ENCODE measurements around the gene DYSF.

DYSF gene

DNA sequence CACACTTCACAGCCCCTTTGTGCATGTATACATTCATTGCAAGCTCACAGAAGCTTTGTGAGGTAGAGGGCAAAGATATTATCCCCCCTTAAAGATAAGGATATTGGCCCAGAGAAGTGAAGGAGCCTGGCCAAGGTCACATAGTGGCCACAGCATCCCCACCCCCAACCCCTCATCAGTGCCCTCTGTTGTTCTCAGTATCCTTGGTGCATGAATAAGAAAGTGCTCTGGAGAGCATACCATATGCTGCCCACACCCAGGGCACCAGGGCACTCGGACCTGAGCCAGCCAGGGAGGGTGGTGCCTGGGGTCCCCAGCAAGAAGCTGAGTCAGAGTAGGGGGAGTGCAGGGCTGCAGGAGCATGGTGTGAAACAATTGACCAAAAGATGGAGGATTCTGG is 3.3 kb downstream of the DYSF start:
- DNase-seq (ENCODE audit: low read depth in 2 of 2), result no peak

DNA sequence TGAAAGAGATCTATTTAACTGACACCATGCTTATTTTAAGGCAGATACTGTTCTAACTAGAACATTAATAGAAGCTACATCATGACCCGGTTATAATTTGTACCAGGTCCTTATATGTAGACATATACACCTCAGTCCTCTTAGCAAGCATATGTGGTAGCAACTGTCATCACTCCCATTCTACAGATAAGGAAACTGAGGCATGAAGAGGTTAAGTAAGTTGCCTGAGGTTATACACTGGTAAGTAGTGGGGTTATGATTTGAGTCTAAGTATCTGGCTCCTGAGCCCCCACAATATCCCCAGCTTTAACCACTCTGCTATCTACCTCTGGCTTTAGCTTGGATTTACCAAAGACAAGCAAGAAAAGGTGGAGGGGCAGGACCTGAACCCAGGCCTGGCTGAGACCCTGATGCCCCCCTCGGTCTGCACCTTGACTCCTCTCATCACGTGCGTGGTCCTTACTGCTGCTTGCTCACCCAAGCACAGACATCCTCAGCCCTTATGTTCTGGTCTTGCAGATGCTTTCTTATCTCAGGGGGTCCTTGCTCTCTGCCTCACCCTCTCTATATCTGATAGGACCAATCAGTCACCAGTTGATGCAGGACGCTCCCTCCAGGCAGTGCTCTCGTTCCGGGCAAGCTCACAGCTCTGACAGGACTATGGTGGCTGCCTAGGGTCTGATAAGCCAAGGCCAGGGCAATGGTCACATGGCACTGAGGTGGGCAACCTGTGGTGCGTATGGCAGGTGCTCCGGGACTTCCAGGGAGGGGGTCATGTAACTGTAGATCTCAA is 4.0 kb downstream of the DYSF start:
- no peak for DNase-seq (ENCODE audit: low read depth in 2 of 2)

- DNase-seq (ENCODE audit: low read depth in 2 of 2), result no peak
These were observed 4.6 kb downstream of the DYSF start for GRCh38 chr2:71457923-71458322.

DNA sequence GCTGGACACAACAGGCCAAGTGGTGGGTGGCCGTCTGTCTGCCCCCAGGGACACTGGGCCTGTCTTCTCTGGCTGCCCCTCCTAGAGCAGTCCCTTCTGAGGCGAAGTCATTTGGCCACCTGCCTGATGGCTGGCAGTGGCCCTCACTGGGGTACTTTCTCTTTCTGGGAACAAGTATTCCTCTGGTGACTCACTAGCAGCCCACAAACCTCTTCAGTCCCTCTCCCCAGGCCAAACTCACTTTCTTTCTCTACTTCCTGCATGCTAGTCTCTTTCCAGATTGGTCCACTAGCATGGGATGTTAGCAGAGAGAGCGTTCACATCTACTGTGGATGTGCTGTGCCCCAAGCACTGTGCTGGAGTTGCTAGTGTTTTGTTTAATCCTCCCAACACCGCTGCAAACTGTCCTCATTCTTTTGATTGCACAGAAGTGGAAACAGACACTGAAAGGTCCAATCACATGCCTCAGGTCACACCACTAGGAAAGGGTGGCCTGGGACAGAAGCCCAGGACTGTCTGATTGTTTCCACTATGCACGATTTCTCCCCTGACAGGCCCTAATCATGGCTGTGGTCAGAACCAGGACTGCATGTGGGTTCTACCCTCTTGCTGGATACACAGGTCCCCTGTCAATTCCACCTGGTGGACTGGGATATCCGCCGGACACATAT is 5.2 kb downstream of the DYSF start:
- no peak for DNase-seq (ENCODE audit: low read depth in 2 of 2)

GRCh38 chr2:71459084-71459431 is 5.7 kb downstream of the DYSF start:
- no peak for DNase-seq (ENCODE audit: low read depth in 2 of 2)

DNA sequence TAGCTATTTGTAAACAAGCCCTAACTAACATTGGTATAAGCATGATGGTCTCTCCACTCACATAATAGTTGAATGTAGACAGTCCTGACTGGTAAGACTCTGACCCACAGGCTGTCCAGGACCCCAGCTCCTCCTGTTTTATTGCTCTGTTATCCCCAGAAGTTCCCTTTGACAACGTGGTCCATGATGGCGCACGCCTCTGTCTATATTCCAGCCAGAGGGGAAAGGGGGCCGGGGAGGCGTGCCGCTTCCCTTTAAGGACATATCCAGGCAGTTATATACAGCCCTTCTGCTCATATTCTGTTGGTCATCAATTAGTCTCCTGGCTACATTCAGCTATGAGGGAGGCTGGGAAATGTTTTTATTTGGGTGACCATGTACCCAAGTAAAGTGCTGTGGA is 6.7 kb downstream of the DYSF start:
- no peak for DNase-seq (ENCODE audit: low read depth in 2 of 2)

DNA sequence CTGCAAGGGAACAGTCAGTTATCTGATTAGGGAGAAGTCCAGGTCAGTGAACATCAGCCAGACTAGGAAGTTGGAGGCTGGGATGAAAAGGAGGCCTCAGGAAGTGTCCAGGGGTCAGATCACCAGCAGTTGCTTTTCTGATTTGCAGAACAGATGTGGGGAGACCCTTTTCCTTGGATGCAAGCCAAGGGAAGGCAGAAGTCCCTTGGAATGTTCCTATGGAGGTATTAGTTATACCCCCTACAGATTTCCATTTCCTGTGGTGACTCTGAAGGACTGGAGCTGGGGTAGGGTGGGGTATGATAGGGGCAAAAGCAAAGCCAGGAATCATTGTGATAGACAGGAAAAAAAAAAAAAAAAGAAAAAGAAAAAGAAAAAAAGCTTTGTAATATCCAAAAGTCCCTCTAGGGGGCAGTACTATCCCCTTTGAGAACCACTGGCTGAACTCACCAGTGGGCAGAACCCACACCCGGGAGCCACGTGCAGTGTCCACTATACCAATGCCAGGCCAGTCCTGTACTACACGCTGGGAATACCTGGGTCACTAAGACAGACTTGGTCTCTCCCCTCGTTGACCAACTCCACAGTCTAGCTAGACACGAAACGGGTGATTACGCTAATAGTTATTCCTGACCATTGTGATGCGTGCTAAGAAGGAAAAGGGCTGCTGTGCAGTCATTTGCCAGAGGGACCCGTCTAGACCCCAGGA is 7.4 kb downstream of the DYSF start:
- no peak for DNase-seq (ENCODE audit: low read depth in 2 of 2)

- no peak for DNase-seq (ENCODE audit: low read depth in 2 of 2)
These were observed 7.9 kb downstream of the DYSF start for GRCh38 chr2:71461304-71461671.

DNA sequence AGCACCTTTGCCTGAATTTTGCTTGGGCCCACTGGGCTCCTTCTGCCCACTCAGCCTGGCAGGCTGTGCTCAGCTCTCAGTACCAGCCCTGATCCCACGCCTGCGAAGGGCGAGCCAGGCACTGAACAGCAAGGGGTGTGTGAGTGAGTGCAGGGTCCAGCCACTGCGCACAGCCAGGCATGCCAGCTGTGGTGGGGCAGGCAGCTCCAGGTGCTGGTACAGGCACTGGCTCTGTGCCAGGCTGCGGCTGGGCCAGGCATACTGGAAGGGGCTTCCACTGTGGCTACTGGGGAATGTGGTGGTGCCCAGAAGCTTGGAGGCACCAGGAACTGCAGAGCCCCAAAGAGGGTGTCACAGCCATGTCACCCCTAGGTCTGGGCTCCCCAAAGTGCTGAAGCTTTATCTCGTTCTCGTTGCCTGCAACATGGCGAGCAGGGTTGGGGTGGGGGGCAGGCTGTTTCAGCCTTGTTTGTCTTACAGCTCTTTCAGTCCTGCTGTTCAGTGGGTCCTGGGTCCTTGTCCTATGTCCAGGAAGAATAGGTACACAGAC is 8.8 kb downstream of the DYSF start:
- no peak for DNase-seq (ENCODE audit: low read depth in 2 of 2)

DNA sequence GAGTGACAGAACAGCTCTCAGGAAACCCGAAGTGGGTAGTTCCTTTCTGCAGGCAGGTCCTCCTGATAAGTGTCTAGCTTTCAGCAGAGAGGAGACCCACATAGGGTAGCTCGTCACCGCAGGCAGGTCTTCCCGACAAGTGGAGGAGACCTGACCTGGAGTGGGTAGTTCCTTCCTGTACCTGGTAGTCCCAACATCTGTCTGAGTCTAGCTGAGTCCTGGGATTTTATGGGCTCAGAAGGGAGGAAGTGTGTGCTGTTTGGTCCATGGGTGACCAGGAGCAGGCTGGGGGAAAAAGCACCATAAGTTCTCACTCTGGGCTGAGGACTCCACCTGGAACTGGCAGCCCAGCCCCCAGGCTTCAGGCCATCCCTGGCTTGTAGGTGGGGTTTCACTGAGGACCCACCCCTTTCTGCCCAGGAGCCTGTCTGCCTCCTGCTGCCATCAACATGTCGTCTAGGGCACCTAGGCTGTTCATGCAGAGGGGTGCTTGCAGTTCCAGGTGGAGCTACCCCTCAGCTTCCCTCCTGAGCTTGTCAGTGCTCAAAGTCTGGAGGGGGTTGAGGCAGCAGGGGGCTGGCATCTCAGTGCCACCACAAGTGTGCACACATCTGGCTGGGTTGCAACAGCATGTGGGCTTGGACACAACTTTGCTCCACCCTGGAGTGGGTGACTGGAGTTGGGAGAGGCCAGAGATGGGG is 9.4 kb downstream of the DYSF start:
- DNase-seq (ENCODE audit: low read depth in 2 of 2), result no peak

GRCh38 chr2:71463342-71463654 is 9.9 kb downstream of the DYSF start:
- no peak for DNase-seq (ENCODE audit: low read depth in 2 of 2)

- no peak for DNase-seq (ENCODE audit: low read depth in 2 of 2)
These were observed 11.0 kb downstream of the DYSF start for GRCh38 chr2:71464389-71464788.

GRCh38 chr2:71465356-71465755 is 12.0 kb downstream of the DYSF start:
- DNase-seq (ENCODE audit: low read depth in 2 of 2), result no peak

GRCh38 chr2:71465961-71466300 is 12.6 kb downstream of the DYSF start:
- no peak for DNase-seq (ENCODE audit: low read depth in 2 of 2)

DNA sequence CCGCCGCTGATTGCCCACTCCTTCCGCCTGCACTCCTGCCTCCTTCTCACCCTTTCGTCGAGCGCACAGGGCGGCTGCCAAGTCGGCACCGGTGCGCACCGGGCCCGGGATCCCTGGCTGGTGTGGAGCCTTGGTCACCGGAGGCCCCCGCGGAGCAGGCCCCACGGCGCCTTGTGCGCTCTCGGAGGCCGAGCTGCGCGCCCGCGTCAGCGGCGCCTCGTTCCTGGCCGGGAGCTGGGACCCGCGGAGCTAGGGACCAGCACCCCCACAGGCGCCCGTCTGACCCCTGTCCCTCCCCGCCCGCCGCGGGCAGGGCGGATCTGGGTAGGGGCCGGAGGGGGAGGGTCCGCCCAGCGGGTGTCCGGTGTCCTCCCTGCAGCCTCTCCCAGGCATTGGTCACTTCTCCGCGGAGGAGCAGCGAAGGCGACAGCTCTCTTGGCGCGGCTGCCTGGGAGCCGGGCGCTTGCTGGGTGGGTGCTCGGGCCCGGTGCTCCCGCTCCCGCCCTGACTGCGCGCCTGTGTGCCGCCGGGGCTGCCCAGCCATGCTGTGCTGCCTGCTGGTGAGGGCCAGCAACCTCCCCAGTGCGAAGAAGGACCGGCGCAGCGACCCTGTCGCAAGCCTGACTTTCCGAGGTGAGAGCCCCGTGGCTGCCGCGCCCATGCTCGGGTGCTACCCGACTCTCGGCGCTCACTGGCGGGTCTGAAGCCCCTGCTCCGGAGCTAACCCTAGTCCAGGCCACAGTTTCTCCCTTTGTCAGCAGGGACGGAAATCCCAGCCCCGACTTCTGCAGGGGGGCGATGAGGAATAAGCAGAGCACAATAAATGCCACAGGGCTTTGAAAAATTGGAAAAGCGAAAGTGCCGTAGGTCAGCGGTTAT is 13.2 kb downstream of the DYSF start:
- no peak for DNase-seq (ENCODE audit: low read depth in 2 of 2)

DNA sequence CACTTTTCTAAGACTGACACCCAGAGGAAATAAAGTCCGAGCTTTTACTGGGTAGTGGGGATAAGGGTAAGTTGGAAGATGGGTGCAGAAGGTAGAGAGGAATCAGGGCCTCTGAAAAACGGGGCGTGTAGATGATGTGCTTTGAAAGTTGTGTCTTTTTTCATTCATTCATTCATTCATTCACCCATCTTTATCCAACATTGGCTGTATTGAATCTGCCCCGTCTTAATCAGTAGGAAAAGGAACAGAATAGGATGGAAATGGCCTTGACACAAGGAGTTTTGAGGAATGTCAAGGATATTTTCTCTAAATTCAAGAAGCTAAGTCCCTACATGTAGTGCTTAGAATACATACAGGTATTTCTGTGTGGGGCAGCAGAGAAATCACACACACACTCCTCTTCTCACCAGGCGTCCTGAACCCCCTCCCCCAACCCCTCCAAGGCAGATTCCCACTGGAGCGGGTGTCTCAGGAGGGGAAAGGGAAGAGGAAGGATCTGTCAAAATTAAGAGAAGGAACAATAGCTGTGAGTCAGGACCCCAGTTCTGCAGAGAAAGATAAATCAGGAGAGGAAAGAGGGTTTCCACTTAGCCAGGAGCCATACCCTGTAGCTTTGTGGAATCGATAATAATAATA is 13.9 kb downstream of the DYSF start:
- no peak for DNase-seq (ENCODE audit: low read depth in 2 of 2)

DNA sequence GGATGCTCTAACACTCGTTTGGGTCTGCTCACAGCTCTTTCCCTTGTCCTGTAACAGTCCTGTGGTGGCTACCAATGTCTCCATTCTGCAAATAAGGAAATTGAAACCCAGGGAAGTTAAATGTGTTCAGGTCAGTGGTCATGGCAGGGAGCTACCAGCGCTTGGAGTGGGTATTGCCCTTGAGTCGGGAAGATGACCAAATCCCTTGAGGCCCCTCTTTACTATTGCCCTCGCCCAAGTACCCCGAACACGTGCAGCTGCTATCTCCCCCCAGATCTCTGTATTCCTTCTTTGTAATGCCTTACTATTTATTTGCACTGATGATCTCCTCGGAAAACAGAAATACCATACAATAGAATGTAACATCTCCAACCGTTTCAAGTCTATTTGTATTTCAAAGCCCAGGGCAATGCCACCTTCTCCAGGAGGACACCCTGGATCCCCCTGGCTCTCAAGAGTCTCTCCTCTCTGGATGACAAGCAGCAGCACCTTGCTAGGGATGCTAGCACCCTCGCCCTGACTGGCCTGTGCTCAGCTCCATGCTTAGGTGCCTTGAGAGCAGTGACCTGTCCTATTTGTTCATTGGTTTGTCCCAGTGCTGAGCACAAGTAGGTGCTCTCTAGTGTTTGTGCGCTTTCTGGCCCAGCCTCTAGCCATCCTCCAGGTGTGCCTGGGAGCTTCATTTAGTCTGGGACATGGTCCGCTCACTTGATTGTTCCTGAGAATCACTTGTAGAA is 15.1 kb downstream of the DYSF start:
- no peak for DNase-seq (ENCODE audit: low read depth in 2 of 2)

GRCh38 chr2:71469403-71470398 is 16.3 kb downstream of the DYSF start:
- no peak for DNase-seq (ENCODE audit: low read depth in 2 of 2)

DNA sequence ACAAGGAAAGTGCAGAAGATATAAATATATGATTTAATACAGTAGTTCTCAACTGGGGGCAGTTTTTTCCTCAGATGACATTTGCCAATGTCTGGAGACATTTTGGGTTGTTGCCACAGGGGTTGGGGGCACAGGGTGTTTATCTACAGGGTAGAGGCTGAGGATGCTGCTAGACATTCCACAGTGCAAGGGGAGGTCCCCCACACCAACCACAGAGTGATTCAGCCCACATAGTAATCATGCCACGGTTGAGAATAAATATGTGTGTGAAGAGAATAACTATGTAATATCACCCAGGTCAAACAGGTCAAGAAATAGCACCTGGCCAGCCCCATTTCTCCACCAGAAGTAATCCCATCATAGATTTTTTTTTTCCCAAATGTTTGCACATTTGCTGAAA is 17.9 kb downstream of the DYSF start:
- DNase-seq (ENCODE audit: low read depth in 2 of 2), result no peak
